ENCODE data around the gene SLC16A10.

SLC16A10 gene

GRCh38 chr6:111087106-111087835, at the start of gene SLC16A10:
Gene SLC16A10, plus strand, starts transcription at chr6:111087503. Its CDS starts 250 bp downstream, at chr6:111087753.
- DNase-seq (ENCODE audit: low read depth, low spot score): no peak
- no peak for TF ChIP-seq CTCF (IDR thresholded peaks at IDR 0.05; ENCODE audit: insufficient read depth, low read length, missing control alignments)
- POLR2A ChIA-PET: no interaction called here
- CTCF ChIA-PET: interaction anchor here (1.2 kb wide), 1 partner anchor 30 kb away, joined by 4 read pairs; no protein-coding TSS in a partner anchor
- peak within 1 kb of the TSS; percentile 52 for H3K4me3 ChIP-seq (ENCODE audit: low read depth, low read length)

GRCh38 chr6:111038534-111039252, 48.6 kb upstream of the SLC16A10 start:
- no peak for TF ChIP-seq CTCF (IDR thresholded peaks at IDR 0.05; ENCODE audit: insufficient read depth, low read length, missing control alignments)
- ChIA-PET CTCF (interaction anchor here (0.7 to 1.1 kb wide), 3 partner anchors 14 to 655 kb away, joined by 3 to 5 read pairs (median 3); no protein-coding TSS in a partner anchor), POLR2A (no interaction called here)
- no peak for DNase-seq (ENCODE audit: low read depth, low spot score)
- H3K4me3 ChIP-seq (ENCODE audit: low read depth, low read length): no peak overlapping the region

GRCh38 chr6:111041917-111042316, 45.4 kb upstream of the SLC16A10 start:
- CTCF ChIA-PET: interaction anchor here (1.7 to 4.4 kb wide), 2 partner anchors 16 to 30 kb away, joined by 6 to 19 read pairs; no protein-coding TSS in a partner anchor
- no peak overlapping the region for H3K4me3 ChIP-seq (ENCODE audit: low read depth, low read length)
- DNase-seq (ENCODE audit: low read depth, low spot score): no peak
- POLR2A ChIA-PET: no interaction called here
- no peak for TF ChIP-seq CTCF (IDR thresholded peaks at IDR 0.05; ENCODE audit: insufficient read depth, low read length, missing control alignments)

GRCh38 chr6:111047244-111047643, 40.1 kb upstream of the SLC16A10 start:
- no peak for DNase-seq (ENCODE audit: low read depth, low spot score)
- ChIA-PET CTCF (interaction anchor here (1.0 to 2.0 kb wide), 5 partner anchors 10 to 37 kb away, joined by 3 to 6 read pairs (median 4); no protein-coding TSS in a partner anchor), POLR2A (no interaction called here)
- no peak for TF ChIP-seq CTCF (IDR thresholded peaks at IDR 0.05; ENCODE audit: insufficient read depth, low read length, missing control alignments)
- H3K4me3 ChIP-seq (ENCODE audit: low read depth, low read length): no peak overlapping the region

- POLR2A ChIA-PET: no interaction called here
- no peak for DNase-seq (ENCODE audit: low read depth, low spot score)
- CTCF ChIA-PET: no interaction called here
Observed at GRCh38 chr6:111050261-111051023, 36.9 kb upstream of the SLC16A10 start.

More at GRCh38 chr6:111050261-111051023, 36.9 kb upstream of the SLC16A10 start:
- H3K4me3 ChIP-seq (ENCODE audit: low read depth, low read length): no peak overlapping the region
- no peak for TF ChIP-seq CTCF (IDR thresholded peaks at IDR 0.05; ENCODE audit: insufficient read depth, low read length, missing control alignments)
